Measurements from ENCODE around the gene BBS9. TPM values are rescaled to one million over a fixed set of nuclear protein-coding genes. Genes with fewer than 3 reads are reported as not detected.

BBS9 gene
- total and polyA plus RNA-seq, 9 of the 15 experiments (the other 6 are each of a cell fraction or from before 2014, with no cell fraction given) = 0.77 to 3.3 (median 2.4) TPM

DNA sequence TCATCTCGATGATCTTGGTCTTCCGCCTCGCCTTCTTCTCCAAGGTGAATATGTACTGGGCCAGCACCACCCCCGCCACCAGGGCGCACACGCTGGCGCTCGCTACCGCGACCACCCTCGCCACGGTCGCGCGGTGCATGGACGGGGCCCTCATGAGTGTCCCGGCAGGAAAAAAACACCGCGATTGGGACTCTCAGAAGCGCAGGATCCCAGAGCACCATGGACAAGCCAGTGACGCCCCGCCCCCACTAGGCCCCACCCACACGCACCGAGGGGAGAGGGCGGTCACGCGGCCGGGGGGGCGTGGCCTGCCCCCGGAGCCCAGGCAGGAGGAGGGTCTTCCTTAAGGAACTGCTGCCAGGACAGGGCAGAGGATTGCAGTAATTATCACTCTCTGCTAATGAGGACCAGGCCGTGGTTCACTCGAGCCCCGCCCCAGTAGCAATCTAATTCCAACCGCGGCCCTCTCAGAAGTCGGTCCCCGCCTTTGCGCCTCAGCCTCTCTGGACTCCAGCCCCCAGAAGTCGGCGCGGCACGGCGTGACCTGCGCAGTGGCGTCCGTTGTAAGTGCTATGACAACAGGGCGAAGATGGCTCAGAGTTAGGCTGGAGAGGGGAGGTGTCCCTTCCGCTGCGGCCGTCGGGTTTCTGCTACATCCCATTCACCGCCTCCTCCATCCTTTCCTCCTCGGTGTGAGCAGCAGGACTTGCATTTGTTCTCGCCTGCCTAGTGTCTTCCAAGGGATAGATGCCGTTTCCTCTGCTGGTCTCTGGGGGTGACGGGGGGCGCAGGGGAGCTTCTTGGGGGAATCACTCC is at the start of gene BBS9 (continued):
- no peak for TF ChIP-seq ZNF717 (CRISPR knock-in tag; IDR thresholded peaks at IDR 0.05)
- TF ChIP-seq SNIP1 (IDR thresholded peaks at IDR 0.05; ENCODE audit: low read depth) = no peak
- TF ChIP-seq ASH1L (IDR thresholded peaks at IDR 0.05; ENCODE audit: borderline replicate concordance, low read depth, partially characterized antibody) = no peak
- no peak for TF ChIP-seq JUNB (CRISPR knock-in tag; conservative IDR thresholded peaks at IDR 0.05)
- no peak for TF ChIP-seq ZNF785 (CRISPR knock-in tag; IDR thresholded peaks at IDR 0.05)
- peak; percentile 76 for TF ChIP-seq FOXJ2 (tag; IDR thresholded peaks at IDR 0.05)
- TF ChIP-seq XRCC5 (IDR thresholded peaks at IDR 0.05; ENCODE audit: low read depth, low read length) = peak; percentile 77; the same call in 1 of the 2 replicates
- TF ChIP-seq CCAR2 (IDR thresholded peaks at IDR 0.05; ENCODE audit: low read depth, low read length) = no peak
- TF ChIP-seq U2AF2 (optimal IDR thresholded peaks at IDR 0.05; ENCODE audit: low read depth, low read length) = no peak
- peak; percentile 51 for TF ChIP-seq MAX (CRISPR knock-in tag; IDR thresholded peaks at IDR 0.05)
- TF ChIP-seq ZNF165 (CRISPR knock-in tag; IDR thresholded peaks at IDR 0.05; ENCODE audit: borderline replicate concordance) = no peak
- TF ChIP-seq ZBED1 (IDR thresholded peaks at IDR 0.05) = no peak
- TF ChIP-seq ZFP36 (IDR thresholded peaks at IDR 0.05; ENCODE audit: low read depth, low read length, partially characterized antibody) = peak; percentile 33
- peak; percentile 92 for TF ChIP-seq HCFC1 (IDR thresholded peaks at IDR 0.05; ENCODE audit: low read depth, low read length)
- TF ChIP-seq TEAD2 (tag; IDR thresholded peaks at IDR 0.05) = no peak
- 0 out of 2 replicates have a peak, but pooled peaks have one; percentile 9 for TF ChIP-seq SREBF1 (IDR thresholded peaks at IDR 0.05; ENCODE audit: borderline replicate concordance, low read depth, low read length)
- no peak for TF ChIP-seq MAFK (IDR thresholded peaks at IDR 0.05; ENCODE audit: low read length)
- TF ChIP-seq TFE3 (CRISPR knock-in tag; IDR thresholded peaks at IDR 0.05) = no peak
- TF ChIP-seq ZBTB7A (IDR thresholded peaks at IDR 0.05; ENCODE audit: borderline replicate concordance, control insufficient read depth, low read depth, low read length) = peak; percentile 73; the same call in 1 of the 2 replicates
- TF ChIP-seq DNMT1 (IDR thresholded peaks at IDR 0.05) = no peak
- TF ChIP-seq MYC (IDR thresholded peaks at IDR 0.05; ENCODE audit: low read depth, low read length) = peak; percentile 63; the same call in 1 of the 2 replicates
- no peak for TF ChIP-seq MYC (CRISPR knock-in tag; IDR thresholded peaks at IDR 0.05; ENCODE audit: borderline replicate concordance, low read depth)
- no peak for TF ChIP-seq JUND (IDR thresholded peaks at IDR 0.05; ENCODE audit: borderline replicate concordance, low read depth, low read length)
- no peak; the same call in 2 of the 3 replicates for TF ChIP-seq JUND (tag; IDR thresholded peaks at IDR 0.05; ENCODE audit: borderline replicate concordance, low read depth, low read length)
- TF ChIP-seq DPF2 (IDR thresholded peaks at IDR 0.05) = no peak
- TF ChIP-seq, protein P1, sequence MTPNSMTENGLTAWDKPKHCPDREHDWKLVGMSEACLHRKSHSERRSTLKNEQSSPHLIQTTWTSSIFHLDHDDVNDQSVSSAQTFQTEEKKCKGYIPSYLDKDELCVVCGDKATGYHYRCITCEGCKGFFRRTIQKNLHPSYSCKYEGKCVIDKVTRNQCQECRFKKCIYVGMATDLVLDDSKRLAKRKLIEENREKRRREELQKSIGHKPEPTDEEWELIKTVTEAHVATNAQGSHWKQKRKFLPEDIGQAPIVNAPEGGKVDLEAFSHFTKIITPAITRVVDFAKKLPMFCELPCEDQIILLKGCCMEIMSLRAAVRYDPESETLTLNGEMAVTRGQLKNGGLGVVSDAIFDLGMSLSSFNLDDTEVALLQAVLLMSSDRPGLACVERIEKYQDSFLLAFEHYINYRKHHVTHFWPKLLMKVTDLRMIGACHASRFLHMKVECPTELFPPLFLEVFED (CRISPR knock-in tag; conservative IDR thresholded peaks at IDR 0.05) = no peak
- peak; percentile 57 for TF ChIP-seq POLR2AphosphoS5 (IDR thresholded peaks at IDR 0.05; ENCODE audit: control insufficient read depth, insufficient read depth, low read depth, low read length)
- no peak for TF ChIP-seq THRAP3 (IDR thresholded peaks at IDR 0.05; ENCODE audit: borderline replicate concordance)

Measured in K562 (cell line).